ENCODE data around the gene CENPM. TPM values are rescaled to one million over a fixed set of nuclear protein-coding genes. Genes with fewer than 3 reads are reported as not detected.
A peak's percentile ranks its signal among the peaks of the same experiment; 100 is the strongest.

Gene CENPM
- total RNA-seq, 3 donors from 2014 or later: 3.2 to 18.8 (median 7.5) TPM

GRCh38 chr22:41909310-41910049, 37.5 kb downstream of the CENPM start:
- DNase-seq: no peak
- intact Hi-C loops (cut with DNase I, micrococcal nuclease): no loop called here
- TF ChIP-seq CTCF (IDR thresholded peaks at IDR 0.05): no peak
- peaks cover 4% of the 10 kb centered on the region for H3K36me3 ChIP-seq (ENCODE audit: low read depth)
- H3K9me3 ChIP-seq: no peaks in the 10 kb centered on the region
- ATAC-seq: peak; percentile 1
- no peak overlapping the region for H3K4me3 ChIP-seq
- peaks cover 21% of the 10 kb centered on the region for H3K4me1 ChIP-seq (ENCODE audit: low read depth)

- intact Hi-C loops (cut with DNase I, micrococcal nuclease): no loop called here
- DNase-seq: peak in 1 of 3 donors; percentile 57
- Histone ChIP-seq H3K4me3 (no peak overlapping the region), H3K9me3 (no peaks in the 10 kb centered on the region), H3K4me1 (ENCODE audit: low read depth) (peaks cover 21% of the 10 kb centered on the region), H3K36me3 (ENCODE audit: low read depth) (peaks cover 4% of the 10 kb centered on the region)
- no peak for TF ChIP-seq CTCF (IDR thresholded peaks at IDR 0.05)
- peak; percentile 18 for ATAC-seq
These were observed 38.3 kb downstream of the CENPM start for GRCh38 chr22:41908411-41909309.

- Histone ChIP-seq H3K9me3 (no peaks in the 10 kb centered on the region), H3K4me3 (no peak overlapping the region), H3K36me3 (ENCODE audit: low read depth) (peaks cover 4% of the 10 kb centered on the region), H3K4me1 (ENCODE audit: low read depth) (peaks cover 21% of the 10 kb centered on the region)
- ATAC-seq (peak; percentile 4), DNase-seq (peak in 1 of 3 donors; percentile 46)
- TF ChIP-seq CTCF (IDR thresholded peaks at IDR 0.05): no peak
- intact Hi-C loops (cut with DNase I, micrococcal nuclease): no loop called here
These were observed 39.2 kb downstream of the CENPM start for GRCh38 chr22:41907436-41908401.

- ATAC-seq (no peak), DNase-seq (peak in 1 of 3 donors; percentile 17)
- no peak for TF ChIP-seq CTCF (IDR thresholded peaks at IDR 0.05)
- Histone ChIP-seq H3K4me3 (no peak overlapping the region), H3K4me1 (ENCODE audit: low read depth) (peaks cover 21% of the 10 kb centered on the region), H3K36me3 (ENCODE audit: low read depth) (peaks cover 4% of the 10 kb centered on the region), H3K9me3 (no peaks in the 10 kb centered on the region)
- intact Hi-C loops (cut with DNase I, micrococcal nuclease): no loop called here
These were observed 40.1 kb downstream of the CENPM start for GRCh38 chr22:41906822-41907221.

Measured in mucosa of descending colon (tissue), 3 donors.